ENCODE measurements around the gene LINC00237.

Gene LINC00237

GRCh38 chr20:21092806-21093205 lies 13.4 kb downstream of the LINC00237 start:
- no peak for DNase-seq

DNA sequence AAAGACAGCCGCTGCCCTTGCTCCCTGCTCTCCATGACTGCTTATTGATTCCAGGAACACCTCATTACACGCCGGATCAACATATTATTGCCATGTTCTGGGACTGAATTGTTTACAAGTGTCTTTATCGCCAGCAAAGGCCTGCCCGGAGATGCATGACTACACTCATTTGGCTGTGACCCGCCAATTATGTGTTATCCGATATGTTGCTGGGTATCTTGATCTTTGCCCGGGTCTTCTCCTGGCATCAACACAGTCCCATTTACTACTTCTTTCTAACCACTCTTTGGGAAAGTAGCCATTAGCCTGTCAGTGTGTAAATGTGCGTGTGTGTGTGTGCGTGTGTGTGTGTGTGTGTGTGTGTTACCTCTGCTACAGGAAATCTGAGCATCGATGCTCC lies 15.4 kb downstream of the LINC00237 start:
- DNase-seq = no peak

GRCh38 chr20:21090111-21090618 lies 16.0 kb downstream of the LINC00237 start:
- DNase-seq = no peak

GRCh38 chr20:21089391-21089790 lies 16.8 kb downstream of the LINC00237 start:
- no peak for DNase-seq

DNA sequence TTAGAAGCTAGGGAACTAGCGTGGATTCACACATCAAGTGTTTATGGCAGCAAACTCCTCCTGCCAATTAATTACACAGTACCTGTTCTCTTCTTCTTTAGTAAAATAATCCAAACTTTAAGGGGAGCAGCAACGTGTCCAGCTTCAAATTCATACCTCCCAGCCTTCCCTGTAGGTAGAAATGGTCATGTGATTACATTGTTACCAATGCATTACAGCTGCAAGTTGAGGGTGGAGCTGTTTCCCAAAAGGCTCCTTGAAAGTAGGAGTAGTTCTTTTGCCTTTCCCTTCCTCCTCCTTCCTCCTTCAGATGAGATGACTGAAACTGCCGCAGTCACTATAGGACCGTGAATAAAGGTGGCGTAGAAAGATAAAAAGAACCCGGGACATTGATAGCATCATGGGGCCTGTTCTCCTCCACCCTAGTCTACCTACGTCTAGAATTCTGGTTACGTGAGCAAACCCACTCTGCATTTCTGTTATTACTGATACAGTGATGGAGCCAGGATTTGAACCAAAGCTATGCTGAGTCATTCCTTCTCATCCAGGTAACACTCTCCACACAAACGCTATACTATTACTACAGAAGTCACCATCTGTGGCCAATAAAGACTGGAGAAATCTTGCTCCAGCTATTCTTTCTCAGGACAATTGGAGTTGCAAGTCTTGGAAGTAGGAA lies 18.2 kb downstream of the LINC00237 start:
- no peak for DNase-seq

- DNase-seq = no peak
These were observed 22.3 kb downstream of the LINC00237 start for GRCh38 chr20:21083825-21084325.

GRCh38 chr20:21082584-21082983 lies 23.6 kb downstream of the LINC00237 start:
- DNase-seq = no peak

DNA sequence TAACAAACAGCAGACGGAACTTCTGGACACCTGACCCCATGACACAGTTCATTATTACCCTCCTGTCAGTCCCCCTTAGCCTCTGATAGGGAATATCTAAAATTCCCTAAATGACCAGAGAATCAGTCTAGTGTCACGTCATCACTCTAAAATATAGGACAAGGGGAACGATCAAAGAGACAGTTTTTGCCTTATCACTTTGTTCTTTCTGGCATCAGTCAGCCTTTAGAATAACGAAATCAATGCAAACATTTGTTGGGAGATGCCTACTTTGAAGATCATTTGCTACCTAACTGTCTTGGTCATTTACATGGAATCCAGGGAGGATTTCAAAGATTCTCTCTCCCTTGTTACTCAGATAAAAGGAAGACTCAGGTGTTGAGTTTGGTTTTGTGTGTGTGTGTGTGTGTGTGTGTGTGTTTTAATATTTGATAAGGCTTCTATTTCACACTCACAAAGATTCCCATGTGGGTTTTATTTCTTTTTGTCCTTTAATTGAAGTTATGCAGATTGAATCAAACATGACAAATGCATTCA lies 28.3 kb downstream of the LINC00237 start:
- DNase-seq = no peak

DNA sequence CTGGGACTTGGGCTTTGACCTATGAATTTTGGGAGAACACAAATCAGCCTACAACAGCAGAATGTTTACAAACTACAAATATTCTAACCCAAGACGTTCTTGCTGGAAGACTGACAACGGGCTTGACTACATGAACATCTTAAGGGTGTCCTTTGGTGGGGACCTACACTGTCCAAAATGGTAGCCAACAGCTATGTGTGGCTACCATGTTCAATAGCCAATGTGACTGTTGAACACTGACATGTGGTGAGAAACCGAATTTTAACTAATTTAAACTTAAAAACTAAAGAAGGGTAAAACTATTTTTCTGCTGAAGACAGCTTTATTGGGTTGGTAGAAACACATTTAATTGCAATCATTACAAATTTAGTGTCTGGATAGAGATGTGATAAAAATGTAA lies 30.1 kb downstream of the LINC00237 start:
- DNase-seq = no peak

DNA sequence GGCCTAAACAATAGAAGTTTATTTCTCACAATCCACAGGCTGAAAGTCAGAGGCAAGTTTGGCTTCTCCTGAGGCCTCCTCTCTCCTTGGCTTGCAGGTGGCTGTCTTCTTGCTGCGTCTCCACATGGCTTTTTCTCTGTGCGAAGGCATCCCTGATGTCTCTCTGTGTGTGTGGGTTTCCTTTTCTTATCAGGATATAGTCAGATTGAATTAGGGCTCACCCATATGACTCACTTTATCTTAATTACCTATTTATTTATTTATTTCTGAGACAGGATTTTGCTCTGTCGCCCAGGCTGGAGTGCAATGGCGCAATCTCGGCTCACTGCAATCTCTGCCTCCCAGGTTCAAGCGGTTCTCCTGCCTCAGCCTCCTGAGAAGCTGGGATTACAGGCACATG lies 30.7 kb downstream of the LINC00237 start:
- DNase-seq = no peak

DNA sequence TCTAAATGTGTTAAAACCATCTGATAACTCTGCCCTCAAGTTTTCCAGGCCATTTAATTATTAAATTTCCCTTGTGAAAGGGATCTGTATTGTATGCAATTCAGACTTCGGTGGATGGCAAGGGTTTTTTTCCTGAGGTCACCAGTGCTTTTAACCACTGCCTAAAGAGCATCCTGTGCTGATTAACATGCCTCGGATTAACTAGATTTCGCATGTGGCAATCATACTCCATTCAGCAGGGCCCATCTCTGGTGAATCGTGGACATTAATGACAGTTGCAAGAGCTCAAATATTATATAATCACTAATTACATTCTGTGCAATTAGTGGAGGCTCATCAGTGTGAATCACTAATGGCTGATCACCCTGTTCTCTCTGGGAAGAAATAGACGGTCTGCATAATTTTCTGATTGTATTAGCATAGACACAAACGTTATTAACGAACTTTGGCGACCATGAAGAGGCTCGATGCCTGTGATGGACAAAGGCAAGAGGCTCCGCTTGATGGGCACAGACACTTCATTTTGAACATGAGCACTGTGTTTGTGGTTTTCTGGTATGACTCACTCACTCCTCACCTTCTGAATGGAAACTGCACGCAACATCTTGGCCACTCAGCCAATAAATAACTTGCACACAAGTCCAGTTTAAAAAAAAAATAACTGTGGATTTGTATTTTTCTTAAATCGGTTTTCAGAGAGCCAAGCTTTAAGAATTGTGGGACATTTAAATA lies 31.4 kb downstream of the LINC00237 start:
- DNase-seq = no peak

DNA sequence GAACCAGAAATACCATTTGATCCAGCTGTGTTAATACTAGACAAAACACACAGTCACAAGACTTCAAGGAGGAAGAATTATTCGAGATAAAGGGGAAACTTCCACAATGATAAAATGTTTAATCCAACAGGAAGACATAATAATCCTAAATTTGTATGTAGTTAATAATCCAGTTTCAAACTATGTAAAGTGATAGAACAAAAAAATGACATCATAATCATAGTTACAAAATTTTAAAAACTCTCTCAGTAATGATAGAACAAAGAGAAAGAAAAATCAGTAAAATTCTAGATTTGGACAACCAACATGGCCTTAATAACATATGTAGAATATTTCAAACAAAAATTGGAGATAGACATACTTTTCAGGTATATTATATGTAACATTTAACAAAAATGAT lies 38.9 kb downstream of the LINC00237 start:
- DNase-seq = no peak

- DNase-seq = no peak
These were observed 41.2 kb downstream of the LINC00237 start for GRCh38 chr20:21064924-21065323.

GRCh38 chr20:21063276-21063675 lies 42.9 kb downstream of the LINC00237 start:
- no peak for DNase-seq

- no peak for DNase-seq
These were observed 53.0 kb downstream of the LINC00237 start for GRCh38 chr20:21053002-21053762.

DNA sequence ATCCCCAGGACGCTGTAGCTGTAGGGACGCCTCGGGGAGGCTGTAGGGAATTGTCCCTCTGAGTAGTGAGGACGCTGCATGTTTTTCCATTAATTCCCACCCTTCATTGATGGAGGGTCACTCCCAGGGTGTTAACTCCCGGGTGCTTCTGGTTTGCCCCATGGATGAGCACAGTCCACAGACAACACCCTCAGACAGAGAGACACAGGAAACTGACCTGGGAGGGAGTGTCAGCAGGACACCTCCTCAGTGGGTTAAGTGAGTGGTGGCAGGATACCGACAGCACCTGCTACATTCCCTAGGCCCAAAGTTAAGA lies 53.5 kb downstream of the LINC00237 start:
- no peak for DNase-seq

- no peak for DNase-seq
These were observed 53.9 kb downstream of the LINC00237 start for GRCh38 chr20:21052241-21052640.

GRCh38 chr20:21050710-21051109 lies 55.4 kb downstream of the LINC00237 start:
- no peak for DNase-seq

DNA sequence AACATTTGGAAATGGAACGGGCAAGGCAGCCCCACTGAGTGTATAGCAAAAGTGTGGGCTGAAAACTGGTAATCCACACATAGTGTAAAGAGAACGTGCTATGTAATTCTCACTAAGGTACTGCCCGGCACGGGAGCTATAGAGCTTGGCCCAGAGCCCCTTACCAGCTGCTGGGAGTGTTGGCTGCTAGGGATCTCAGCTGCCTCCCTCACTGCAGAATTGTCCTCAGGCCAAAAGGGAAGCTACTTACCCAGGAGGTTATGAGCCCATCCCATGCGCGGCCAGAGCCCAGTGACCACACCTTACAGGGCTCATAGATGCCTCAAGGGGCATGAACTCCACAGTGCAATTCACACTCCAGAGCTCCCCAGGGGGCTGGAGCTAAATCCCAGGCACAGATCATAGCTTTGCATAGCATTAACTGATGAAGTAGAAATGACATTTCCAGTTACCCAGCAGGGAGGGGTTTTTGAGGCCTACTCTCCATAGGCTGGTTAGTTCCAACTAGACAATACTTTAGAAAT lies 56.8 kb downstream of the LINC00237 start:
- DNase-seq = no peak

DNA sequence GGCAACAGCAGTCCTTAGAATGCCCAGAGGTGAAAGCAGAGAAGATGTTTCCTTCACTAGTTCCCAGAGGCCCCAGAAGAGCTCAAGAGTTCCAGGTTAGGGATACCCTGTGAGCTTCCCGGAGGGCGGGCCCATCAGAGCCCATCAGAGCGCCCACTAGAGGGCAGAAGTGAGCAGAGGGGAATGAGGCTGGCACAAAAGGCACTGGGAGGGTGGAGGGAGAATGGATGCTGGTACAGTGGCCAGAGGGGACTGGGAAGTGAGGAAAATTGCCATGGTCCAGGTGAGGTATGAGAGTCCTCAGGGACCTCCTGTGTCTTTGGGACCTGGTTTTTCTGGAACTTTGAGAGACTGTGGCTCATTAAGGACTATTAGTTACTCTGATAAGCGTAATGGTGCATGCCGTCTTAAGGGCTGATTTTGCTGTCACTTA lies 57.3 kb downstream of the LINC00237 start:
- DNase-seq = no peak

DNA sequence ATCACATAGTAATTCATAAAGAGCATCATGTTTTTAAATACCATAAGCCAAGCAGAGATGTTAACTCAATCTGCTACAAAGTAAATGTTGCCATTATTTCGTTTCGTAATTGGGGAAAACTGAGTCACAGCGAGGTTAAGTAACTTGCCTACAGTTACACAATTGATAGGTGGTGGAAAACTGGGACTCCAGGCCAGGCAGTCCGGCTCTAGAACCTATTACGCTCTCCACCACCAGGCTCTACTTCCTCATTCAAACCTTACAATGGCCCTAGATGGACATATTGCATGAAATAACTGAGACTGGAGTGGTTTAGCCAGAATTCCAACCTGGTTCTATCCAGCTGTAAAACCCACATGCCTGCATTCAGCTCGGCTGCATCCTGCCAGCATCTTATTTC lies 58.2 kb downstream of the LINC00237 start:
- DNase-seq = no peak

DNA sequence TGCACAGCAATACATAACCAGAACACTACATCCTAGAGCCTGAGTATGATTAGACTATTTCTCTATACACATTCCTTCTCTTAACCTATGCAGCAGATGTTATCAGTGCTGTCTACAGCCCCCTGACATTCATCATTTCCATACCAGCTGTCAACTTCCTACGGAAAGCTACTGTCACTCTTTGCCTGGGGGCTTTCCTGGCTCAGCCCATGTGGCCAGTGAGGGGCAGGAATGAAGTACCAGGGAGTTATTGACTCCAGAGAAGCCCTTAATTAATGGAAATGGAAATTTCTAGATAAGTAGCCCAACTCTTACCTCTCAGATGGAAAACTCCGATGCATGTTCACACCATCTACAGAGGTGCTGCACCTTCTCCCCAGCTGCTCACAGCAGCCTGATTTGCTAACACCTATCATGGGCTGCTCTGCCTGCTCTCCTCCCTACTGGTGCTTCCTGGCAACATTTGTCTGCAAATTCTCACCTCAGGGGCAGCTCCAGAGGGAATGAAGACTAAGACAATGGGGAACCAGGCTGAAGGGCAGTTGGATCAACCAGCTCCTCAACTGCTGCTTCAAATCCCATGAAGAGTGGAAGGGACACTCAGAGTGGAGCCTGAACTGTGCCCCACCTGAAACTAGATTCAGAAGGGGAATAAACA lies 59.6 kb downstream of the LINC00237 start:
- DNase-seq = no peak

Measured in NCI-H187 treated with DMSO at 0.1 percent for 48 hours (cell line).